Neural crest cell (in vitro differentiated cells): ENCODE results near the gene CHDH. TPM values are rescaled to one million over a fixed set of nuclear protein-coding genes. Genes with fewer than 3 reads are reported as not detected.

Experiments used
- DNase-seq: peaks from one replicate; pipeline ENCODE4 v3.0.0; 2021; ENCODE audit warnings: low read depth, mixed read lengths, low spot score
- H3K27ac Mint-ChIP-seq: one replicate; pipeline ENCODE4 v1.8.0; 2021; ENCODE audit warnings: mild to moderate bottlenecking, mixed read lengths; ENCODE audit not compliant: unreplicated experiment
- H3K27me3 Mint-ChIP-seq: 2 replicates; pipeline ENCODE4 v1.8.0; 2021; ENCODE audit warnings: low read depth, mild to moderate bottlenecking, mixed read lengths
- H3K36me3 Mint-ChIP-seq: 2 replicates; pipeline ENCODE4 v1.8.0; 2021; ENCODE audit warnings: low read depth, mild to moderate bottlenecking, mixed read lengths
- H3K4me1 Mint-ChIP-seq: 2 replicates; pipeline ENCODE4 v1.8.0; 2021; ENCODE audit warnings: mixed read lengths
- H3K4me3 Mint-ChIP-seq: one replicate; pipeline ENCODE4 v1.8.0; 2021; ENCODE audit warnings: mild to moderate bottlenecking, mixed read lengths
- H3K9me3 Mint-ChIP-seq: 2 replicates; pipeline ENCODE4 v1.8.0; 2021; ENCODE audit warnings: mixed read lengths
- CTCF ChIP-seq: fragments of 200-600 bp; sonication (generic); conservative IDR thresholded peaks from 2 replicates; pipeline ENCODE4 v1.5.0; 2021; ENCODE audit warnings: antibody characterized with exemption, mild to moderate bottlenecking
- total RNA-seq: library from RNA; stranded (reverse); gene quantifications from 2 replicates; pipeline ENCODE4 v1.2.1, GENCODE V29; 2021

Gene CHDH
- total RNA-seq, 1 donor from 2014 or later = 3.0 TPM

GRCh38 chr3:53806182-53807116 lies 39.8 kb downstream of the CHDH start:
- Mint-ChIP-seq H3K27me3 (no peaks in the 10 kb centered on the region), H3K9me3 (no peaks in the 10 kb centered on the region), H3K4me1 (peaks cover 7% of the 10 kb centered on the region), H3K27ac (no peak overlapping the region), H3K4me3 (no peak overlapping the region), H3K36me3 (no peaks in the 10 kb centered on the region)
- no peak for DNase-seq
- no peak for TF ChIP-seq CTCF

GRCh38 chr3:53805463-53806159 lies 40.6 kb downstream of the CHDH start:
- Mint-ChIP-seq H3K27me3 (no peaks in the 10 kb centered on the region), H3K27ac (no peak overlapping the region), H3K9me3 (no peaks in the 10 kb centered on the region), H3K4me3 (no peak overlapping the region), H3K36me3 (no peaks in the 10 kb centered on the region), H3K4me1 (peaks cover 7% of the 10 kb centered on the region)
- no peak for TF ChIP-seq CTCF
- no peak for DNase-seq

- Mint-ChIP-seq H3K4me3 (no peak overlapping the region), H3K36me3 (no peaks in the 10 kb centered on the region)
Measured at GRCh38 chr3:53804697-53805462, 41.3 kb downstream of the CHDH start.

GRCh38 chr3:53803816-53804695 lies 42.2 kb downstream of the CHDH start:
- peak overlapping the region; percentile 71 for H3K27ac Mint-ChIP-seq
- no peaks in the 10 kb centered on the region for H3K27me3 Mint-ChIP-seq
- H3K4me1 Mint-ChIP-seq = peaks cover 7% of the 10 kb centered on the region
- H3K4me3 Mint-ChIP-seq = no peak overlapping the region
- H3K9me3 Mint-ChIP-seq = no peaks in the 10 kb centered on the region
- DNase-seq = no peak
- no peaks in the 10 kb centered on the region for H3K36me3 Mint-ChIP-seq
- TF ChIP-seq CTCF = no peak

More at GRCh38 chr3:53804697-53805462, 41.3 kb downstream of the CHDH start:
- Mint-ChIP-seq H3K27ac (no peak overlapping the region), H3K9me3 (no peaks in the 10 kb centered on the region), H3K27me3 (no peaks in the 10 kb centered on the region), H3K4me1 (peaks cover 7% of the 10 kb centered on the region)
- DNase-seq = no peak
- no peak for TF ChIP-seq CTCF
